H1 (cell line): ENCODE data around the gene GTF3C2. TPM values are rescaled to one million over a fixed set of nuclear protein-coding genes. Genes with fewer than 3 reads are reported as not detected.
A peak's percentile ranks its signal among the peaks of the same experiment; 100 is the strongest.

Experiments
- ASH2L ChIP-seq: fragments of 200-600, 300-600 bp; sonication (generic); IDR thresholded peaks from one replicate; pipeline ENCODE4 v1.7.1; 2017; ENCODE audit warnings: low read length
- BCL11A ChIP-seq, 2 experiments: IDR thresholded peaks; one replicate each; pipeline ENCODE4 v1.6.1; 2011; ENCODE audit warnings: low read depth in 2 of 2, low read length in 2 of 2, mild to moderate bottlenecking in 2 of 2
- CHD2 ChIP-seq: IDR thresholded peaks from 2 replicates; pipeline ENCODE4 v1.6.1; 2012; ENCODE audit warnings: low read length, improper control_type of control experiment
- EGR1 ChIP-seq: IDR thresholded peaks from 2 replicates; pipeline ENCODE4 v1.6.1; 2011; ENCODE audit warnings: low read depth, low read length, borderline replicate concordance
- EZH2 ChIP-seq: fragments of 200-600 bp; sonication (generic); IDR thresholded peaks from 2 replicates; pipeline ENCODE4 v1.7.1; 2012; ENCODE audit warnings: low read depth, mild to moderate bottlenecking, moderate library complexity, low read length, inconsistent platforms; ENCODE audit not compliant: severe bottlenecking
- FOSL1 ChIP-seq: IDR thresholded peaks from 2 replicates; pipeline ENCODE4 v1.6.1; 2011; ENCODE audit warnings: mild to moderate bottlenecking, low read depth, low read length, moderate library complexity; ENCODE audit not compliant: insufficient read depth
- GABPA ChIP-seq: IDR thresholded peaks from 2 replicates; pipeline ENCODE4 v1.6.1; 2011; ENCODE audit warnings: mild to moderate bottlenecking, low read length, moderate library complexity, borderline replicate concordance; ENCODE audit not compliant: insufficient read depth
- HDAC6 ChIP-seq: IDR thresholded peaks from one replicate; pipeline ENCODE4 v1.7.1; 2012; ENCODE audit warnings: low read depth, mild to moderate bottlenecking, inconsistent platforms, low read length, moderate library complexity
- JUND ChIP-seq: IDR thresholded peaks from 2 replicates; pipeline ENCODE4 v1.6.1; 2011; ENCODE audit warnings: mild to moderate bottlenecking, improper control_type of control experiment, low read length
- POLR2A ChIP-seq, 2 experiments: IDR thresholded peaks; 1 replicate in 1 of 2; 2 replicates in 1 of 2; pipeline ENCODE4 v1.6.1; 2011; ENCODE audit warnings: low read depth in 2 of 2, low read length in 2 of 2, mild to moderate bottlenecking in 2 of 2; ENCODE audit errors: control extremely low read depth in 1 of 2
- POU5F1 ChIP-seq: IDR thresholded peaks from 2 replicates; pipeline ENCODE4 v1.6.1; 2011; ENCODE audit warnings: low read depth, mild to moderate bottlenecking, low read length, moderate library complexity
- RAD21 ChIP-seq, 2 experiments: IDR thresholded peaks in 1 of 2; conservative IDR thresholded peaks in 1 of 2; 2 replicates each; pipeline ENCODE4 v1.6.1; 2011; ENCODE audit warnings: low read depth in 2 of 2, low read length in 2 of 2, improper control_type of control experiment in 1 of 2, inconsistent platforms in 1 of 2, mild to moderate bottlenecking in 1 of 2, moderate library complexity in 1 of 2
- SIRT6 ChIP-seq: IDR thresholded peaks from one replicate; pipeline ENCODE4 v1.7.1; 2012; ENCODE audit warnings: low read length, inconsistent platforms
- SIX5 ChIP-seq: IDR thresholded peaks from 2 replicates; pipeline ENCODE4 v1.6.1; 2011; ENCODE audit warnings: mild to moderate bottlenecking, low read depth, low read length
- SP1 ChIP-seq: IDR thresholded peaks from 2 replicates; pipeline ENCODE4 v1.6.1; 2011; ENCODE audit warnings: low read depth, low read length
- SUZ12 ChIP-seq: fragments of 200-600 bp; sonication (generic); IDR thresholded peaks from 2 replicates; pipeline ENCODE4 v1.6.1; 2012; ENCODE audit warnings: mild to moderate bottlenecking, inconsistent platforms, low read length, moderate library complexity, mixed read lengths
- TAF7 ChIP-seq: optimal IDR thresholded peaks from 2 replicates; pipeline ENCODE3; 2011; ENCODE audit warnings: low read depth, mild to moderate bottlenecking, inconsistent platforms, low read length, moderate library complexity, borderline replicate concordance
- TBP ChIP-seq: IDR thresholded peaks from 2 replicates; pipeline ENCODE4 v1.6.1; 2011; ENCODE audit warnings: low read depth, low read length, improper control_type of control experiment
- ZNF274 ChIP-seq: IDR thresholded peaks from 2 replicates; pipeline ENCODE4 v1.7.0; 2012; ENCODE audit warnings: low read length, borderline replicate concordance; ENCODE audit errors: extremely low read depth
- polyA plus RNA-seq, 7 experiments: library from polyadenylated mRNA; depleted of rRNA in 3 of 7; stranded (reverse) in 5 of 7; unstranded in 2 of 7; fragments of >200 nt in 5 of 7; fragments of 200-250 nt in 2 of 7; gene quantifications; 1 replicate in 5 of 7; 2 replicates in 1 of 7; 4 replicates in 1 of 7; pipeline versions ENCODE4 v1.2.1 to v1.2.3, GENCODE V29; 2011 to 2013; ENCODE audit warnings: missing spikeins in 2 of 7, mixed read lengths in 2 of 7
- total RNA-seq: library from RNA; stranded (reverse); fragmentation: NEBNext Ultra II Directional; extraction: Animal tissue kit (Norgen Biotek cat#: 25700); gene quantifications from 2 replicates; pipeline ENCODE4 v1.2.1, GENCODE V29; 2021
- TF ChIP-seq, protein P1 (sequence below): IDR thresholded peaks from 2 replicates; pipeline ENCODE4 v1.6.1; 2011; ENCODE audit warnings: low read depth, mild to moderate bottlenecking, low read length; ENCODE audit not compliant: insufficient read depth
- TF ChIP-seq, protein P2 (sequence below): IDR thresholded peaks from 2 replicates; pipeline ENCODE4 v1.6.1; 2012; ENCODE audit warnings: inconsistent platforms
- TF ChIP-seq, protein P3 (sequence below): IDR thresholded peaks from 2 replicates; pipeline ENCODE4 v1.6.1; 2012; ENCODE audit warnings: low read length, inconsistent platforms

GTF3C2 gene
- total and polyA plus RNA-seq, 2 of the 8 experiments (the other 6 are each of a cell fraction or from before 2014, with no cell fraction given): 118 to 127 TPM

DNA sequence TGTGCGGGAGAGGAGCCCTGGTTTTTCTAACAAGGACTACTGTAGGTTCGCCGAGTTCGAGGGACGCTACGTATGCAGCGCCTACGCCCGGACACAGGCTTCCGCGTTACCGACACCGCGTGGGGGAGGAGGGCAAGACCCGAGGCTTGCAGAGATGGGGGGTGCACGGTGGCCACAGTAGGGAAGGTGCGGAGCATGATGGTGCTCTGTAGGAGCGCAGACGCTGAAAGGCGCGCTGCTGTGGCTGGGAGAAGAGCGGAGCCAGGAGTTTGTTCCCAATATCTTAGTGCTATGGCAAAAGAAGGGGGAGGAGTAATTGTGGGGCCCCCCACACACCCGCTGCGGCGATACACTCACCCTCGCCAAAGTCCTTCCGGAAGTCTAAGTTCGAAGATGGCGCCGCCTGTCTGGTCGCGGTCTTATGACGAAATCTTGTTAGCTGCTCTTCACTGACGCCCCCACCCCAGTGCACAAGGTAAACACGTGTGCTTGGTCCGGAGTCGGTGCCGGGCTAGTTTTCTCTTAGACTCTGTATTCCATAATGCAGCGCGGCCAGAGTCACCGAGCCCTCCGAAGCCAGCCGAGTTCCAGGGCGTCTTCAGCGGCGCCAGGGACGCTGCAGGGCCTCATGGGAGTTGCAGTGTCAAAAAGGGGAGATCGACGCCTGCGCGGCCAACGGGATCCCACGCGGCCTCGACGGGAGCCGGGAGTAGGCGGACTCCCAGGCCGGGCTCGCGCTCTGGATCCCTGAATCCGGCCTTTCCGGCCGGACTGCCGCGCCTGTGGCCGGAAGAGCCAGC, at the start of gene GTF3C2 (continued):
- TF ChIP-seq CHD2 (peak; percentile 76; the same call in 1 of the 2 replicates), GABPA (no peak), POU5F1 (no peak), ZNF274 (no peak), SP1 (peak; percentile 8; the same call in 1 of the 2 replicates), TBP (peak; percentile 75), RAD21 (IDR thresholded peaks at IDR 0.05 in 1 of 2, conservative IDR thresholded peaks at IDR 0.05 in 1 of 2; ENCODE audit: low read depth in 2 of 2, low read length in 2 of 2) (no peak), EZH2 (no peak), FOSL1 (no peak), POLR2A (IDR thresholded peaks at IDR 0.05; ENCODE audit: control extremely low read depth in 1 of 2, low read depth in 2 of 2, low read length in 2 of 2) (peak; percentile 59 to 91), SIX5 (peak; percentile 40; the same call in 1 of the 2 replicates), TAF7 (peak; percentile 74), SUZ12 (no peak), EGR1 (peak; percentile 40; the same call in 1 of the 2 replicates), HDAC6 (no peak), SIRT6 (no peak), BCL11A (IDR thresholded peaks at IDR 0.05; ENCODE audit: low read depth in 2 of 2, low read length in 2 of 2) (no peak), JUND (no peak), ASH2L (peak; percentile 70)
- TF ChIP-seq, protein P1, sequence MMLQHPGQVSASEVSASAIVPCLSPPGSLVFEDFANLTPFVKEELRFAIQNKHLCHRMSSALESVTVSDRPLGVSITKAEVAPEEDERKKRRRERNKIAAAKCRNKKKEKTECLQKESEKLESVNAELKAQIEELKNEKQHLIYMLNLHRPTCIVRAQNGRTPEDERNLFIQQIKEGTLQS: peak; percentile 70; the same call in 1 of the 2 replicates
- TF ChIP-seq, protein P2, sequence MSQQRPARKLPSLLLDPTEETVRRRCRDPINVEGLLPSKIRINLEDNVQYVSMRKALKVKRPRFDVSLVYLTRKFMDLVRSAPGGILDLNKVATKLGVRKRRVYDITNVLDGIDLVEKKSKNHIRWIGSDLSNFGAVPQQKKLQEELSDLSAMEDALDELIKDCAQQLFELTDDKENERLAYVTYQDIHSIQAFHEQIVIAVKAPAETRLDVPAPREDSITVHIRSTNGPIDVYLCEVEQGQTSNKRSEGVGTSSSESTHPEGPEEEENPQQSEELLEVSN: peak; percentile 85
- TF ChIP-seq, protein P3, sequence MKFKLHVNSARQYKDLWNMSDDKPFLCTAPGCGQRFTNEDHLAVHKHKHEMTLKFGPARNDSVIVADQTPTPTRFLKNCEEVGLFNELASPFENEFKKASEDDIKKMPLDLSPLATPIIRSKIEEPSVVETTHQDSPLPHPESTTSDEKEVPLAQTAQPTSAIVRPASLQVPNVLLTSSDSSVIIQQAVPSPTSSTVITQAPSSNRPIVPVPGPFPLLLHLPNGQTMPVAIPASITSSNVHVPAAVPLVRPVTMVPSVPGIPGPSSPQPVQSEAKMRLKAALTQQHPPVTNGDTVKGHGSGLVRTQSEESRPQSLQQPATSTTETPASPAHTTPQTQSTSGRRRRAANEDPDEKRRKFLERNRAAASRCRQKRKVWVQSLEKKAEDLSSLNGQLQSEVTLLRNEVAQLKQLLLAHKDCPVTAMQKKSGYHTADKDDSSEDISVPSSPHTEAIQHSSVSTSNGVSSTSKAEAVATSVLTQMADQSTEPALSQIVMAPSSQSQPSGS: peak; percentile 78
